H4 (cell line): ENCODE data around the gene CC2D2A. TPM values are rescaled to one million over a fixed set of nuclear protein-coding genes. Genes with fewer than 3 reads are reported as not detected.

ENCODE experiments used
- DNase-seq: peaks from one replicate; pipeline ENCODE4 v3.0.0-alpha.2; 2015; ENCODE audit warnings: low spot score
- total RNA-seq: library from RNA; depleted of rRNA; stranded (reverse); fragments of >200 nt; shearing (Covaris generic); gene quantifications from 2 replicates; pipeline ENCODE4 v1.2.3, GENCODE V29; 2014

Gene CC2D2A
- total RNA-seq, 1 experiment from 2014 or later: 16.3 TPM

DNA sequence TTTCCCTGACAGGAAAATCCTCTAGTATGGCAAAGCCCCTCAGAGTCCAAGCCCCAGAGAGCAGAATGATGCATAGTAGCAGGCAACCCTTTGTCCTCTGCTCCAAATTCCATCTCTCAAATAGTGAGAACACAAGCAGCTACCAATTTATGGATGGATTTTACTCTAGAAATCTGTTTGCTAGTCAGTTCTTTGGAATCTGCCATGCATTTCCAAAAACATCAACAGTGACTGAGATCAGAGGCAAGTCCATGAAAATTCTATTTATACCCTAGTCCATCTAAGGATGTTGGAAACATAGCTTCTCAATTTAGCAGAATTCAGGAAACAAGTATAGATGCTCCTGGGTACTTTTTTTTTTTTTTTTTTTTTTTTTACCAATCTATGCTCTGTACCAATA lies 10.0 kb upstream of the CC2D2A start:
- DNase-seq: no peak

GRCh38 chr4:15466596-15466995 lies 3.1 kb upstream of the CC2D2A start:
- DNase-seq: no peak

DNA sequence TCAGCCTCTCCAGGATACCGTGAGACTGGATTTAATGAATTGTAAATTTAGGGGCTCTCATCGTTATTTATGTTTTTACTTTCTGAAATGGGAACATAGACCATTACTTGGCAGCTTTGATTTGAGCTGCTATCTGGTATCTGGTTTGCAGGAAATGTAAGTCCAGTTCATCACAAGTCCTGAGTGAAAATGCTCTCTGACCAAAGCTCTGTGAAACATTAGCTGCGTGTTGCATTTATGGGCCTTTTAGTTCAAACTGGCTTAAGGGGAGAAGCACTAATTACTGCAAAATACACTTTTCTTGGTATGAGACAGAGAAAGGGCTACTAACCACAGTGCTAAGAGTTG lies 420 bp downstream of the CC2D2A start:
- no peak for DNase-seq

- no peak for DNase-seq
These were observed 6.7 kb downstream of the CC2D2A start for GRCh38 chr4:15476396-15476795.

- DNase-seq: no peak
These were observed 9.0 kb downstream of the CC2D2A start for GRCh38 chr4:15478724-15479088.

DNA sequence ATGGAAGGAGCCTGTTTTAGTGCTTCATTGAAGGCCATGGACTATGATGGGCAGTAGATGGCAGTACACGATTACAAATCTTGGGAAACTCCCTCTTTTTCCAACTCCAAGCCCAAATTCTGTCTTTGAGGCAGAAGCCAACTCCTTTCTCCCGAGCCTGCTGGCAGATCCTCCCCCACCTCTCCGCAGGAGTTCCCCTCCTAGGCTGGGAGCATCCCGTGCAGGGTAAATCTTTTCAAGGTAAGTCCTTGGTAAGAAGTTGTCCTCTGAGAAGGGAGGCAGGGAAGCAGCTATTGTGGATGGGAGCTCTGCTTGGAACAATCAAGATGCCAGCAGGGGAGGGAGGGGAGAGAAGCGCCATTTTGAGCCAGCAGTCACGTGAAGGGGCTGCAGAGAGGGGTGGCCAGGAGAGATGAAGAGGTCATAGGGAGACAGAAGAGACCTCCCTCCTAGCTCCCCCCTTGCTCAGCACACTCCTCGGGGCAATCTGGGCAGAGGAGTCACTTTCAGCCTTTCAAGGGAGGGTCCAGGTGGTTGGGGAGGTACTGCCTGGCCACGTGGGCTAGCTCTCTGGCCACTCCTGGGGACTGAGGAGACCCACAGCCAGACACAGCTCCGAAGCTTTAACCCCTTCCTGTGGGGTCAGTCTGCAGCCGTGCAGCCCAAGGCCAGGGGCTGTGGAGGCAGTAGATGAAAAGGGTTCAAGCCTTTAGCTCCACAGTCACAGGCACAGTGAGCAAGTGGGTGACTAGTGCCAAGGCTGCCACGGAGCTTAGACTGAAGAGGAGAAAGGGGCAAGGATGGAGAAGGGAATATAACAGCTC lies 9.6 kb downstream of the CC2D2A start:
- DNase-seq: peak; percentile 89

GRCh38 chr4:15479913-15480185 lies 10.2 kb downstream of the CC2D2A start:
- no peak for DNase-seq

DNA sequence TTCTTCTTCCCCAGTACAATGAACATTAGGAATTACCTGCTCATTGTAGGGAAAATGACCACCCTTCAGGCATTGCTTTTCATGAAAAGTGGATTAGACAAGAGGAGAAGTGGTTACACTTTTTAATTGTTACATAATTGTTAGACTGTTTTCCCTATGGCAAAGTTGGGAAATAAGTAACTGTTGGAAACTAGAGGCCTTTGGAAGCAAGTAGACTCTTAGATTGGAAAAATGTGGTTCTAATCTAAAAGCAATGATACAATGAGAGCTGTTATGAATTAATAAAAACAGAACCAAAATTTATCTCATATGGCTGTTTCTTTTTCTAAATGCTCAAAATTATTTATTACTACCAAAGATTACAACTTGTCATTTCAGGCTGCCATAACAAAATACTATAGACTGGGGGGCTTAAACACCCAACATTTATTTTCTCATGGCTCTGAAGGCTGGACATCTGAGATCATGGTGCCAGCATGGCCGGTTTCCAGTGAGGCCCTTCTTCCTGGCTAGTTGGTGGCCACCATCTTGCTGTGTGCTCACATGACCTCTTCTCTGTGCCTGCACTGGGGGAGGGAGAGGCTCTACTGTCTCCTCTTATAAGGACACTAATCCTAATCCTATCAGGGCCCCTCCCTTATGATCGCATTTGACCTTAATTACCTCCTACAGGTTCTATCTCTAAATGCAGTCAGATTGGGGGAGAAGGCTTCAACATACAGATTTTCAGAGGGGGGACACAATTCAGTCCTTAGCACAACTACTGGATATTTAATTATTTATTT lies 12.5 kb downstream of the CC2D2A start:
- no peak for DNase-seq

GRCh38 chr4:15482842-15483241 lies 13.2 kb downstream of the CC2D2A start:
- DNase-seq: no peak

- DNase-seq: no peak
These were observed 18.5 kb downstream of the CC2D2A start for GRCh38 chr4:15488136-15488535.

DNA sequence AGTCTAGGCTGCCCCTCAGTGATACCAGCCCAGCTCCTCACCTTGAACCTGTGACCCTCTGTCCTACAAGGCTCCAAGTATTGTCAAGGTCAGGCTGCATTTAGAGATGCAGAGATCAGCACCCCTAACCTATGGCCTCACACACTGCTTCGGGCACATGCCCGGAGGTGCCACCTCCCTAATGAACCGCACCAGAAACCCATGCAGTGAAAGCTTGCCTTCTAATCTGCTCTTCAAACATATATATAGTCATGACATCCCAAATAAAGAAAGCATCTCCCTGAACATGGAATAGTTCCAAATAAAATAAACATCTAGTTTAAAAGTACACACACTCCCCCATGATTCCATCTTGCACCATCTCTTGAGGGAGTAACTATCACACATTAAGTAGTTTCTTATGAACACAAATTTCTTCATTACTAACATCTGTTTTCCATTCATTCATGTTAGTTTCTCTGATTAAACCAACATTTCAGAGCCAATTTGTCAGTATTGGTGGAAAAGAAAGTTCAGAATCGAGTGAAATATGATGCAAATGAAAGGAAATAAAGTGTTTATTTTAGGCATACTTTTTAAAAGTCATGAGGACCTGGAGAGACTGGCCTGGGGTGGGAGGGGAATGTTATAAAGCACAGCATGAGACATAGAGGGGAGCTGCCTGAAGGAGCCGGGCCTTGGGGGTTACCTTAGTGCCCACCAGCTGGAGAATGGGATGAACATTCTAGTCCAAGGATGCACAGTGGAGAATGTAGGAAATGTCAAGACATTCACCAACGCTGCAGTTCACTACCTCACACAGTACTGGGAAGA lies 19.2 kb downstream of the CC2D2A start:
- peak; percentile 75 for DNase-seq

- no peak for DNase-seq
These were observed 19.9 kb downstream of the CC2D2A start for GRCh38 chr4:15489551-15489950.

- DNase-seq: no peak
These were observed 23.7 kb downstream of the CC2D2A start for GRCh38 chr4:15493411-15493810.

DNA sequence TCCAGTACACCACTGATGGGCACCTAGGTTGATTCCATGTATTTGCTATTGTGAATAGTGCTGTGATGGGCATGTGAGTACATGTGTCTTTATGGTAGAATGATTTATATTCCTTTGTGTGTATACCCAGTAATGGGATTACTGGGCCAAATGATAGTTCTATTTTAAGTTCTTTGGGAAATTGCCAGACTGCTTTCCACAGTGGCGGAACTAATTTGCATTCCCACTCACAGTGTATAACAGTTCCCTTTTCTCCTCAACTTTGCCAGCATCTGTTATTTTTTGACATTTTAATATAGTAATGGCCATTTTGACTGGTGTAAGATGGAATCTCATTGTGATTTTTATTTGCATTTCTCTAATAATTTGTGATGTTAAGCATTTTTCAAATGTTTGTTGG lies 25.9 kb downstream of the CC2D2A start:
- DNase-seq: no peak

DNA sequence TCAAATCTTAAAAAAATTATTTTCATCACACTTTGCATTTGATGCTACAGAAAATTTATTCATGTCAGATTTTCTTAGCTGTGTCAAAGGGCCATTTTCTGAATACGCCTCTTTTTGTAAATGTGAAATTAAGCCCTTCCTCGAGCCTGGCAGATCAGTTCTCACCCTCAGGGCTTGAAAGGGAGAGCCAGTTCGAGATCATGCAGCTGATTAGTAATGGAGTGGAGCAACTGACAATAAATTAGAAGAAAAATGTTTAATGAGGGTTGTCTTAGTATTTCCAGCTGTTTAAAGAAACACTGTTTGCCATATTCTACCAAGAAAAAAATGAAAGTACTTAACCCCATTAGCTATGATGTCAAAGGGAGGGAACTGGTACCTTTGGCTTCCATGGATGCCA lies 28.7 kb downstream of the CC2D2A start:
- DNase-seq: no peak

DNA sequence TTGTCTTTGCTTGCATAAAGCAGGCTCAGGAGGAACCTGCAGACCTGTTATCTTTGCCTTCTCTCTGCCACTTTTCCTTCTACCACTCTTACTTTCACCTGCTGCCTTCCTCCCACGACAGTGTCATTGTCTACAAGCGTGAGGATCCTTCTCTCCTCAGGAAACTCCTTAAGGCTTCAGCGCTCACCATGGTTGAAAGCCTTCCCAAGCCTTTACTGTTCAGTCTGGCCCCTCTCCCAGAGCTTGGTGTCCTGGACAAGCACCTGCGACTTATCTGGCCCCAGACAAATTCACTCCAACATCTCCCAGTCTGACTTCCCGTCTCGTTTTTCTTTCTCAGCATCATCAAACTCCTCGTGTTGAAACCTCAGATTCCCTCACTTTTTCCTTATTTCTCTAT lies 31.0 kb downstream of the CC2D2A start:
- no peak for DNase-seq

GRCh38 chr4:15501941-15502340 lies 32.3 kb downstream of the CC2D2A start:
- no peak for DNase-seq

DNA sequence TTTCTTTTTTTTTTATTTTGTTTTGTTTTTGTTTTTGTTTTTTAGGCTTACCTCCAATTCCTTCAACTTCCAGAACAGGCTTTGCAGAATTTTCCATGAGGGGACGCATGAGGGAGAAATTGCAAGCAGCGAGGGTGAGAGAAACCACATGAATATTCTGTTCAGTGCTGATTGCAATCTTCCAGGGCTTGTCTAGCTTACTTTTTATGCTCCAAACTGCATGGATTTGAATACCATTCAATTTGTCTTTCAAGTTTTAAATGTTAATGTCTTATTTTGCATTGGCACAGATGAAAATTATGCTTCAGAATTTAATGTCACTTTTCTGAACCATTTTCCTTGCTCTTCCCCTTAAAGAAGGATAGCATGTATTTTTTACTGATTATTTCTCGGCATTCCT lies 32.7 kb downstream of the CC2D2A start:
- no peak for DNase-seq

- DNase-seq: peak; percentile 49
These were observed 34.4 kb downstream of the CC2D2A start for GRCh38 chr4:15504041-15504440.

GRCh38 chr4:15506464-15506863 lies 36.8 kb downstream of the CC2D2A start:
- DNase-seq: peak; percentile 21

DNA sequence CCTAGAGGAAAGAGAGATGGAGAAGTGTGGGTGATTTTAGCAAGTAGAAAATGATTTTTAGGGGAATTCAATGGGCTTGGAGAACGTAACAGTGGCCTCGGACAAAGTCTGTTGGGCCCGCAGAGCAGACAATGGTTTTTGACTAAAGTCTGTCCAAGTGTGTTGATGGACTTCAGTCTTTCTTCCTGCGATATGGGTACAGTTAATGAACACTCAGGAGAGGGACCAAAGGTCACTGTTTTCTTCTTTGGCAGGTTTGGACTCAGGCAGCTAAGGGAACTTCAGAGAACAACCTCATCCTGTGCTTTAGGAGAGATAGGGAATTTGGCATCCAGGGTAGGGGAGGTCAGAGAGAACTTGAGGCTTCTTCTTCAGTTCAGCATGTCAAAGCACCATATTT lies 38.0 kb downstream of the CC2D2A start:
- no peak for DNase-seq

DNA sequence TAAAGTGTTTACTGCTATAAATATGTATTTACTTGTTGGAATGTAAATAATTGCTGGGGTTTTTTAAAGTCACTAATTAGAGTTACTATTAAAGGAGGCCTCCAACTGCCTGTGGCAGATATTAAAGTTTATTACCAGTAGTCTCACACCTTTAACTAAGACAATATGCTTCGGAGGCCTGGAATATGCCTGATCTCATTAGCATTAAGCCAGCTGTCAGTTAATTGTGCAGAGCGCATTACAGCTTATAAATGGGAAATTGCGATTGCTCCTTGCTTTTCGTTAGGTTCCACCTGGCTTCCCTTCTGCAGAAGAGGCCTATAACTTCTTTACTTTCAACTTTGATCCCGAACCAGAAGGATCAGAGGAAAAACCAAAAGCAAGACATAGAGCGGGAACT lies 41.3 kb downstream of the CC2D2A start:
- no peak for DNase-seq

GRCh38 chr4:15513545-15513944 lies 43.9 kb downstream of the CC2D2A start:
- no peak for DNase-seq
